Panc1 (cell line): ENCODE data around the gene HOXA4. TPM values are rescaled to one million over a fixed set of nuclear protein-coding genes. Genes with fewer than 3 reads are reported as not detected.

Experiments
- ATAC-seq: fragments of 200-7000 bp; cut with Tn5 transposase; 2 replicates; pipeline ENCODE4 v1.9.1; 2020; ENCODE audit warnings: mild to moderate bottlenecking, moderate library complexity
- BruUV-seq: library from RNA; stranded (reverse); fragments of 400-500 nt; replicated peaks from 2 replicates; lab custom pipeline; 2021; lab: Mats Ljungman, UMichigan
- CTCF ChIA-PET: fragments of 300-600 bp; sonication (Branson Sonifier 250); formaldehyde crosslinking; loops from one replicate; lab custom pipeline; 2022; ENCODE audit warnings: antibody characterized with exemption; lab: Charles Lee
- POLR2A ChIA-PET: fragments of 300-600 bp; sonication (Branson Sonifier 250); formaldehyde crosslinking; loops from one replicate; lab custom pipeline; 2022; ENCODE audit warnings: antibody characterized with exemption; lab: Charles Lee
- DNase-seq: peaks from one replicate; pipeline ENCODE4 v3.0.0-alpha.2; 2010; ENCODE audit warnings: low read depth, low spot score
- H3K27ac ChIP-seq: 2 replicates; pipeline ENCODE4 v1.5.1; 2011; ENCODE audit warnings: mild to moderate bottlenecking, low read length, inconsistent platforms
- H3K27me3 ChIP-seq: fragments of 200-500 bp; sonication (Bioruptor generic); 2 replicates; pipeline ENCODE4 v1.6.0; 2014; ENCODE audit warnings: low read length, inconsistent platforms; ENCODE audit not compliant: control insufficient read depth, insufficient read depth
- H3K36me3 ChIP-seq: fragments of 200-500 bp; sonication (Bioruptor generic); 2 replicates; pipeline ENCODE4 v1.5.1; 2014; ENCODE audit warnings: inconsistent platforms, mild to moderate bottlenecking, low read length, moderate library complexity; ENCODE audit not compliant: control insufficient read depth, insufficient read depth
- H3K4me1 ChIP-seq: 2 replicates; pipeline ENCODE4 v1.5.1; 2011; ENCODE audit warnings: inconsistent platforms, mild to moderate bottlenecking, low read length, moderate library complexity; ENCODE audit not compliant: control insufficient read depth, insufficient read depth
- H3K4me3 ChIP-seq, 2 experiments: 2 replicates each; pipeline ENCODE4 v1.5.1; 2011 to 2012; ENCODE audit warnings: low read depth in 2 of 2, low read length in 2 of 2, mild to moderate bottlenecking in 2 of 2, inconsistent platforms in 1 of 2, moderate library complexity in 1 of 2
- H3K9me3 ChIP-seq: fragments of 200-500 bp; sonication (Bioruptor generic); 2 replicates; pipeline ENCODE4 v1.5.1; 2014; ENCODE audit warnings: low read depth, mild to moderate bottlenecking, inconsistent platforms, low read length, moderate library complexity; ENCODE audit not compliant: control insufficient read depth, insufficient read depth
- CTCF ChIP-seq: fragments of 450-650 bp; IDR thresholded peaks from 2 replicates; pipeline ENCODE4 v1.5.1; 2017; ENCODE audit warnings: mild to moderate bottlenecking
- POLR2AphosphoS5 ChIP-seq: IDR thresholded peaks from 2 replicates; pipeline ENCODE4 v1.6.1; 2012; ENCODE audit warnings: mild to moderate bottlenecking, low read depth, low read length, moderate library complexity
- REST ChIP-seq, 2 experiments: IDR thresholded peaks; 2 replicates each; pipeline ENCODE4 v1.6.1; 2011 to 2012; ENCODE audit warnings: low read depth in 2 of 2, control low read depth in 1 of 2, low read length in 1 of 2, mild to moderate bottlenecking in 1 of 2, moderate library complexity in 1 of 2; ENCODE audit not compliant: insufficient read depth in 1 of 2
- SIN3A ChIP-seq: IDR thresholded peaks from 2 replicates; pipeline ENCODE4 v1.6.1; 2012; ENCODE audit warnings: low read depth, mild to moderate bottlenecking, low read length, moderate library complexity, borderline replicate concordance; ENCODE audit not compliant: insufficient read depth
- TCF7L2 ChIP-seq: IDR thresholded peaks from 2 replicates; pipeline ENCODE4 v1.6.1; 2011; ENCODE audit warnings: mild to moderate bottlenecking, low read depth, low read length, inconsistent platforms
- in situ Hi-C: cut with HindIII; loops from 2 replicates; pipeline ENCODE4 v1.10.0; 2016; ENCODE audit warnings: low sequenced_read_pairs, low pct_unique_long_range_greater_than_20kb
- intact Hi-C: fragments of 100-400 bp; cut with micrococcal nuclease; formaldehyde crosslinking; loops from one replicate; pipeline ENCODE4 v1.10.0; 2022; ENCODE audit not compliant: unreplicated experiment
- total RNA-seq: library from RNA; stranded (reverse); gene quantifications from one replicate; pipeline ENCODE4 v1.2.1, GENCODE V29; 2021; ENCODE audit not compliant: unreplicated experiment

HOXA4 gene
- total RNA-seq, 1 experiment from 2014 or later = 0.39 TPM

- in situ Hi-C loops (no loop called here), intact Hi-C loops (no loop called here)
- peaks cover 60% of the 10 kb centered on the region for H3K4me1 ChIP-seq
- no peak for DNase-seq
- TF ChIP-seq POLR2AphosphoS5 (peak; percentile 93), SIN3A (peak; percentile 76), CTCF (no peak), REST (IDR thresholded peaks at IDR 0.05; ENCODE audit: insufficient read depth in 1 of 2, low read depth in 2 of 2, low read length in 1 of 2) (peak in 1 of 2 experiments; percentile 60; a peak in 2 of 4 replicates), TCF7L2 (peak; percentile 100)
- H3K27me3 ChIP-seq = no peaks in the 10 kb centered on the region
- BruUV-seq = no TSS peak
- no peaks in the 10 kb centered on the region for H3K36me3 ChIP-seq
- peak; percentile 60 for ATAC-seq
- H3K4me3 ChIP-seq = peak overlapping the region; percentile 60 to 92
- POLR2A ChIA-PET = interaction anchor here (0.5 to 3.1 kb wide), 3 partner anchors 18 to 823 kb away, joined by 3 to 21 read pairs (median 6); partner anchors contain the start of gene HOXA1
- CTCF ChIA-PET = no interaction called here
- no peaks in the 10 kb centered on the region for H3K9me3 ChIP-seq
- H3K27ac ChIP-seq = peak overlapping the region; percentile 99
These were observed 15.1 kb downstream of the HOXA4 start for GRCh38 chr7:27115221-27116026.

GRCh38 chr7:27114881-27115220 is 15.7 kb downstream of the HOXA4 start:
- in situ Hi-C loops = no loop called here
- intact Hi-C loops = loop anchor here (1.0 kb wide), 1 partner anchor 7 kb away; no protein-coding TSS in a partner anchor

More at GRCh38 chr7:27114881-27115220, 15.7 kb downstream of the HOXA4 start:
- Histone ChIP-seq H3K4me3 (peak overlapping the region; percentile 60 to 92), H3K27me3 (no peaks in the 10 kb centered on the region), H3K27ac (peak overlapping the region; percentile 99), H3K36me3 (no peaks in the 10 kb centered on the region), H3K4me1 (peaks cover 61% of the 10 kb centered on the region), H3K9me3 (no peaks in the 10 kb centered on the region)
- ChIA-PET CTCF (no interaction called here), POLR2A (interaction anchor here (0.5 to 3.1 kb wide), 2 partner anchors 18 to 20 kb away, joined by 3 to 21 read pairs; partner anchors contain the start of gene HOXA1)
- TF ChIP-seq REST (IDR thresholded peaks at IDR 0.05; ENCODE audit: insufficient read depth in 1 of 2, low read depth in 2 of 2, low read length in 1 of 2) = no peak
- no peak for TF ChIP-seq POLR2AphosphoS5
- no peak for TF ChIP-seq CTCF
- TF ChIP-seq SIN3A = no peak
- TF ChIP-seq TCF7L2 = no peak
- ATAC-seq (no peak), DNase-seq (no peak)
- no TSS peak for BruUV-seq
